Activated CD8-positive, alpha-beta T cell treated with anti-CD3 and anti-CD28 coated beads for 36 hours (primary cell): ENCODE measurements around the gene ECI1. TPM values are rescaled to one million over a fixed set of nuclear protein-coding genes. Genes with fewer than 3 reads are reported as not detected.

ENCODE experiments used
- ATAC-seq: fragments of 200-7000 bp; cut with Tn5 transposase; one replicate; pipeline ENCODE4 v1.10.0; 2021; ENCODE audit warnings: mild to moderate bottlenecking, moderate library complexity
- CTCF ChIA-PET: fragments of 350-600 bp; sonication (Branson Sonifier 250); formaldehyde crosslinking; loops from one replicate; lab custom pipeline; 2021; ENCODE audit warnings: antibody characterized with exemption; lab: Charles Lee
- POLR2A ChIA-PET: fragments of 350-600 bp; sonication (Branson Sonifier 250); formaldehyde crosslinking; loops from one replicate; lab custom pipeline; 2021; ENCODE audit warnings: antibody characterized with exemption; lab: Charles Lee
- DNase-seq: peaks from one replicate; pipeline ENCODE4 v3.0.0-alpha.2; 2020
- H3K27ac Mint-ChIP-seq: one replicate; pipeline ENCODE4 v1.8.0; 2021; ENCODE audit warnings: mild to moderate bottlenecking, mixed read lengths
- H3K27me3 Mint-ChIP-seq: one replicate; pipeline ENCODE4 v1.8.0; 2021; ENCODE audit warnings: mixed read lengths
- H3K36me3 Mint-ChIP-seq: one replicate; pipeline ENCODE4 v1.8.0; 2021; ENCODE audit warnings: low read depth, mixed read lengths
- H3K4me1 Mint-ChIP-seq: one replicate; pipeline ENCODE4 v1.8.0; 2021; ENCODE audit warnings: low read depth, mixed read lengths
- H3K4me3 Mint-ChIP-seq: one replicate; pipeline ENCODE4 v1.8.0; 2021; ENCODE audit warnings: mild to moderate bottlenecking, moderate library complexity, mixed read lengths
- H3K9me3 Mint-ChIP-seq: one replicate; pipeline ENCODE4 v1.8.0; 2021; ENCODE audit warnings: mixed read lengths
- intact Hi-C: fragments of 100-400 bp; cut with micrococcal nuclease; formaldehyde crosslinking; loops from one replicate; pipeline ENCODE4 v1.10.0; 2022
- total RNA-seq, 2 experiments: library from RNA; stranded (reverse); gene quantifications; one replicate each; pipeline ENCODE4 v1.2.3, GENCODE V29; 2021
- TF ChIP-seq, protein P1 (sequence below): fragments of 200-600 bp; IDR thresholded peaks from one replicate; pipeline ENCODE4 v1.8.0; 2022; ENCODE audit warnings: antibody characterized with exemption, mild to moderate bottlenecking

The ECI1 gene
- total RNA-seq, 2 experiments from 2014 or later, result 37.4 to 40.5 TPM

DNA sequence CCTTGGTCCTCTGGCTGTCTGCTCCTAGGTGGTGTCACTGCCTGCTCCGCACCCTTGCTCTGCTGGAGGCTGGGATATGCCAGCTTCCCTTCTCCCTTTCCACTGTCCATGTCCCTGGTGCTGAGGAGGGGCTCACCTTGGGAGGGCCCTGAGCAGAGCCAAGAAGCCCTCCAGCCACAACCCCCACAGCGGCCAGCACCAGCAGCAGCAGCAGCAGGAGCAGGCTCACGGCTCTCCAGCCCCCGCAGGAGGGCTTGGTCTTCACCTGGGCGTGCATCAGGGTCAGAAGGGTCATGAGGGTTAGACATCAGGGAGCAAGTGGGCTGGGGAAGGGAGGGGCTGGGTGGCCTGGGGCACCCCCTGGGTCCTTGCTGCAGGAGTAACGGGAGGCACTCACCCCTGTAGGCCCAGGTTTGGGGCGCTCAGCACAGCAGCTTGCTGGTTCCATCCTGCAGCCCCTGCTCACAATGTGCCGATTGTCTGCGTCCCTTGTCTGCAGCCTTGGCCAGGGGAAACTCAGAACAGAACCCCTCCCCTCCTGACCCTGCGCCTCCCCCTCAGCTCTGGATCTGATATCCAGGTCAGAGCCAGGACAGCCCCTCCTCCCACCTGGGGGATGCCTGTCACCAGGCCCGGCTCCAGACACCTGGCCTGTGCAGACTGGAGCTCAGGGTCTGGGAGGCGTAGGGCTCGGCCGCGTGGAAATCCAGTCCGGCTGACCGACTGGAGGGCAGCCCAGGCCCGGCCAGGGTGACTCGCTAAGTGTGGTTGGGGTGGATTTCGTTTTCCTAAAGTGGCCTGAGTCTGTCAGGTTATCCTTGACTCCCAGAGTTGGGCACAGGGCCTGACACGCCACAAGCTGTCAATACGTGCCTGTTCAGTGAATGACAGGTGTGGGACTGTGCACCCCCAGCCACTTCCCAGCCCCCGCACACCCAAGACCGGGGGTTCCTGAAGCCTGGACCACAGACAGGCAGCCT is 40.7 kb downstream of the ECI1 start, which contains the start of gene BRICD5:
BRICD5 (minus strand) TSS at position 478 of the 980 bp plus-strand sequence; CDS start at position 448, 30 bp downstream.
- ChIA-PET CTCF (interaction anchor here (1.2 kb wide), 1 partner anchor 12 kb away, joined by 3 read pairs; the partner anchor contains the start of gene E4F1), POLR2A (interaction anchor here (1.2 to 10.2 kb wide), 5 partner anchors 20 to 61 kb away, joined by 3 to 95 read pairs (median 4); partner anchors contain the start of gene TRAF7)
- H3K4me1 Mint-ChIP-seq, result peaks cover 27% of the 10 kb centered on the region
- H3K27ac Mint-ChIP-seq, result peak within 1 kb of the TSS; percentile 11
- intact Hi-C loops, result no loop called here
- ATAC-seq (no peak), DNase-seq (no peak)
- H3K9me3 Mint-ChIP-seq, result no peaks in the 10 kb centered on the region
- TF ChIP-seq, protein P1, sequence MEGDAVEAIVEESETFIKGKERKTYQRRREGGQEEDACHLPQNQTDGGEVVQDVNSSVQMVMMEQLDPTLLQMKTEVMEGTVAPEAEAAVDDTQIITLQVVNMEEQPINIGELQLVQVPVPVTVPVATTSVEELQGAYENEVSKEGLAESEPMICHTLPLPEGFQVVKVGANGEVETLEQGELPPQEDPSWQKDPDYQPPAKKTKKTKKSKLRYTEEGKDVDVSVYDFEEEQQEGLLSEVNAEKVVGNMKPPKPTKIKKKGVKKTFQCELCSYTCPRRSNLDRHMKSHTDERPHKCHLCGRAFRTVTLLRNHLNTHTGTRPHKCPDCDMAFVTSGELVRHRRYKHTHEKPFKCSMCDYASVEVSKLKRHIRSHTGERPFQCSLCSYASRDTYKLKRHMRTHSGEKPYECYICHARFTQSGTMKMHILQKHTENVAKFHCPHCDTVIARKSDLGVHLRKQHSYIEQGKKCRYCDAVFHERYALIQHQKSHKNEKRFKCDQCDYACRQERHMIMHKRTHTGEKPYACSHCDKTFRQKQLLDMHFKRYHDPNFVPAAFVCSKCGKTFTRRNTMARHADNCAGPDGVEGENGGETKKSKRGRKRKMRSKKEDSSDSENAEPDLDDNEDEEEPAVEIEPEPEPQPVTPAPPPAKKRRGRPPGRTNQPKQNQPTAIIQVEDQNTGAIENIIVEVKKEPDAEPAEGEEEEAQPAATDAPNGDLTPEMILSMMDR, result no peak
- H3K27me3 Mint-ChIP-seq, result no peaks in the 10 kb centered on the region
- no peak within 1 kb of the TSS for H3K4me3 Mint-ChIP-seq
- H3K36me3 Mint-ChIP-seq, result peaks cover 47% of the 10 kb centered on the region

DNA sequence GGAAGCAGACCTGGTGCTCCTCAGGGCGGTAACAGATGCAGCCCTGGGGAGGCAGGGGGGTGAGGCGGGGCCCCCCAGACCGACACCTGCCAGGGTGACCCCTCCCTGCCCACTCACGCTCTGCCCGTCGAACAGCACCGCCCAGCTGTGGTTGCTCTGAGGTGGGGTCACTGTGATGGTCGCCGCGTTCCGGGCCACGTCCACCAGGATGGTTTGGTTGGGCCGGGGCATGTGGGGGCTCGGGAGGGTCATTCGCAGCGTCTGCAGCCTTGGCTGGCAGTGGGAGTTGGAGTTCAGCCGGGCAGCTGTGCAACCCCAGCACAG is 41.4 kb downstream of the ECI1 start:
- POLR2A ChIA-PET, result interaction anchor here (1.0 to 10.2 kb wide), 5 partner anchors 20 to 62 kb away, joined by 3 to 95 read pairs (median 4); partner anchors contain the start of gene TRAF7

DNA sequence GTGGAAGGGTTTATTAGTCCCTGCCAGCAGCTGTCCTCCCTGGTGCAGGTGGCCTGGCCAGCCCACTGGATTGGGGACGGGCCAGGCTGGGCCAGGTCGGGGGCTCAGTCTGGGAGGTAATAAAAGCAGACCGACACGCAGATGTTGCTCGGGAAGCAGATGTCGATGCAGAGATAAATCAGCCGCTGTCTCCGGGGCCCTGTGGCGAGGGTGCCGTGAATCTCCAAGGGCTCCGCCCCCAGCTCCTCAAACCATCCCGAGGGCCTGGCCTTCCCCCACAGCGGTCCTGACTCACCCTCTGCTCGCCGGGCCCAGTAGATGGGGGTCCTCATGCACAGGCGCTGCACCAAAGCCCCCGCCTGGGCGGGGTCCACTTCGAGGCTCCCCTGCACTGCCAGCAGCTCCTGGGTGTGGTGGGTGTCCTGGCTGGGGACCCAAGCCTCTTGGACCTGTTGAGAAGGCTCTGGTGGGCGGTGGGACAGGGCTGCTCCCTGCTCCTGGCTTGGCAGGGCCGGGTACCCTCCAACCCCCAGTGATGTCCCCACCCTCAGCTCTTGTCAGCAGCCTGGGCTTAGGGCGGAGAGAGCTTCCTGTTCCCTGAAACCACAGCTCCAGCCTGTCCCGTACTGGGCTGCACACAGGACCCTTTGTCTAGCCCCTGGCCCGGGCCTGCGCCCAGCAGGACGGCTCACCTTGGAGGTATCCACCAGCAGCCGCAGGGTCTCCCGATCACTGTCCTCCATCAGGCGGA is 42.0 kb downstream of the ECI1 start:
- no peak for ATAC-seq
- no peaks in the 10 kb centered on the region for H3K27me3 Mint-ChIP-seq
- ChIA-PET CTCF (interaction anchor here (1.2 kb wide), 1 partner anchor 14 kb away, joined by 3 read pairs; the partner anchor contains the start of gene E4F1), POLR2A (interaction anchor here (1.0 to 10.2 kb wide), 5 partner anchors 21 to 62 kb away, joined by 3 to 95 read pairs (median 4); partner anchors contain the start of gene TRAF7)
- TF ChIP-seq, protein P1, result no peak
- no peaks in the 10 kb centered on the region for H3K9me3 Mint-ChIP-seq
- H3K4me1 Mint-ChIP-seq, result peaks cover 31% of the 10 kb centered on the region
- no peak overlapping the region for H3K27ac Mint-ChIP-seq
- H3K4me3 Mint-ChIP-seq, result no peak overlapping the region
- no peak for DNase-seq
- peaks cover 45% of the 10 kb centered on the region for H3K36me3 Mint-ChIP-seq
- intact Hi-C loops, result no loop called here

More for the DNA sequence above, 41.4 kb downstream of the ECI1 start:
- Mint-ChIP-seq H3K4me3 (no peak overlapping the region), H3K36me3 (peaks cover 45% of the 10 kb centered on the region), H3K27ac (no peak overlapping the region), H3K9me3 (no peaks in the 10 kb centered on the region), H3K4me1 (peaks cover 27% of the 10 kb centered on the region), H3K27me3 (no peaks in the 10 kb centered on the region)
- TF ChIP-seq, protein P1, result no peak
- CTCF ChIA-PET, result interaction anchor here (1.2 kb wide), 1 partner anchor 13 kb away, joined by 3 read pairs; the partner anchor contains the start of gene E4F1
- intact Hi-C loops, result no loop called here
- ATAC-seq (no peak), DNase-seq (no peak)

DNA sequence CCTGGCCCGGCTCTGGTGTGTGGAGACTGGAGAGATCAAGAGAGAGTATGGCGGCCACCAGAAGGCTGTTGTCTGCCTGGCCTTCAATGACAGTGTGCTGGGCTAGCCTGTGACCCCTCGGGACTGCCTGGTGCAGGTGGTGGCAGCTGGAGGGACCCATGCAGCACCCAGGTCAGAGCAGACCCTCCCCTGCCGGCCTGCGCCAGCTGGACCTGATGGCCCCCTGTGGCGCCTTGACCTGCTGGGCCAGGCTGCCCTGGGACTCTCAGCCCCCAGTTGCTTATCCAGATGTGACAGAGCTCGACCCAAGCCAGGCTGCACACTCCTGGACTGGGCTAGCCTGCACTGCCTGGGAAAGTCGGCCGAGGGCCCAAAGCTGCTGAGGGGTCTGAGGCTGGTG is 42.6 kb downstream of the ECI1 start:
- Mint-ChIP-seq H3K4me3 (no peak overlapping the region), H3K27ac (no peak overlapping the region), H3K4me1 (peaks cover 33% of the 10 kb centered on the region), H3K9me3 (no peaks in the 10 kb centered on the region), H3K36me3 (peaks cover 45% of the 10 kb centered on the region), H3K27me3 (no peaks in the 10 kb centered on the region)
- intact Hi-C loops, result no loop called here
- ATAC-seq (no peak), DNase-seq (no peak)
- POLR2A ChIA-PET, result interaction anchor here (10.2 kb wide), 1 partner anchor 54 kb away, joined by 95 read pairs; the partner anchor contains the start of gene TRAF7
- CTCF ChIA-PET, result no interaction called here
- TF ChIP-seq, protein P1, result no peak
